HG03097 (cell line): ENCODE data around the gene TAF11L9.
"Not testable (repeated sequence)": the region's sequence is repeated elsewhere in the genome, so short reads cannot be mapped to it uniquely, and the experiment has no call there.

Source experiments
- ATAC-seq: cut with Tn5 transposase; IDR thresholded peaks from one replicate; pipeline ENCODE4 v1.9.1; 2021; ENCODE audit not compliant: unreplicated experiment, low FRiP score

Gene TAF11L9

DNA sequence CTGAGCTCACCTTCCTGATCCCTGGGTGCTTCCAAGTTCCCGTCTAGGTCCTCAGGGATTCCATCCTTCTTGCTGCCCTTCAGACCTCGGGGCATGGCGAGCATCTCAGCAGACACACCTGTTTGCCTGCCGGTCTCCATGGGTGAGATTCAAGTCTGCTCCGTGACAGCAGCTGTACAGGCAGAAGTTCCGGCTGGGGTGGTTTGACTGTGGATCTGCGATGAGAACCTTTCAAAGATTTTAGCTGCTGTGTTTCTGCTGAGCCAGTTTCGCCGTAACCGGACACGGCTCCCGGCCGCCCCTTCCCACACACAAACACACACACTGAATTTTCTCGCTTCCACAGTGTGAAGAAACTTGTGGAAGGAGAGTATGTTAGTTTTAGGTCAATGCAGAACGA, at the start of gene TAF11L9:
TAF11L9 (minus strand) TSS at position 140 of the 400 bp plus-strand sequence.
- ATAC-seq = not testable (repeated sequence)

DNA sequence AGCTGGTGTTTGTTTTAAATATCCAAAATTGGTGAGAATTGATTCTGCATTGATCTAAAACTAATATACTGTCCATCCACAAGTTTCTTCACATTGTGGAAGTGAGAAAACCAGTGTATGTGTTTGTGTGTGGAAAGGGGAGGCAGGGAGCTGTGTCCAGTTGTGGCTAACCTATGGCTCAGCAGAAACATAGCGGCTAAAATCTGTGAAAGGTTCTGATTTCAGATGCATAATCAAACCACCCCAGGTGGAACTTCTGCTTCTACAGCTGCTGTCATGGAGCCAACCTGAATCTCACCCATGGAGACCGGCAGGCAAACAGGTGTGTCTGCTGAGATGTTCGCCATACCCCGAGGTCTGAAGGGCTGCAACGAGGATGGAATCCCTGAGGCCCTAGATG, 40.0 kb upstream of the TAF11L9 start, which contains the start of gene TAF11L14:
TAF11L14 (plus strand) TSS at position 301 of the 400 bp plus-strand sequence.
- ATAC-seq = no peak

DNA sequence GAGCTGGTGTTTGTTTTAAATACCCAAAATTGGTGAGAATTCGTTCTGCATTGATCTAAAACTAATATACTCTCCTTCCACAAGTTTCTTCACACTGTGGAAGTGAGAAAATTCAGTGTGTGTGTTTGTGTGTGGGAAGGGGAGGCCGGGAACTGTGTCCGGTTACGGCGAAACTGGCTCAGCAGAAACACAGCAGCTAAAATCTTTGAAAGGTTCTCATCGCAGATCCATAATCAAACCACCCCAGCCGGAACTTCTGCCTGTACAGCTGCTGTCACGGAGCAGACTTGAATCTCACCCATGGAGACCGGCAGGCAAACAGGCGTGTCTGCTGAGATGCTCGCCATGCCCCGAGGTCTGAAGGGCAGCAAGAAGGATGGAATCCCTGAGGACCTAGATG, 37.6 kb upstream of the TAF11L9 start, which contains the start of gene TAF11L13:
TAF11L13 (plus strand) TSS at position 301 of the 400 bp plus-strand sequence.
- not testable (repeated sequence) for ATAC-seq

DNA sequence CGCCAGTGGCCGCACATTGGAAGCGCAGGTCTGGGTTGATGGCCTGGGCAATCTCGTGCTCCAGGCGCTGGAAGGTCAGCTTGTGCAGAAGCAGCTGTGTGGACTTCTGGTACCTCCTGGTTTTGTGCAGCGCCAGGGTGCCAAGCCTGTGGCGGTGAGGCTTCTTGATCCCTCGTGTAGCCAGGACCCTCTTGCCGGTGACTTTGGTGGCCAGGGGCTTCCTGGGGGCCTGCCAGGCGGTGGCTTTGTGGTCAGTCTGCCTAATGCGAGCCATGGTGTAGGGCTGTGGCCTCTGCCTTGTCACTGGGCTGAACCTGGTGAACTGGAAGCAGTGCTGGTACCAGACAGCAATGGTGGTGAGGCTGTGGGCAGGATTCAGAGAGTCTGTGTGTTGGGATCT, 31.5 kb upstream of the TAF11L9 start:
- no peak for ATAC-seq

DNA sequence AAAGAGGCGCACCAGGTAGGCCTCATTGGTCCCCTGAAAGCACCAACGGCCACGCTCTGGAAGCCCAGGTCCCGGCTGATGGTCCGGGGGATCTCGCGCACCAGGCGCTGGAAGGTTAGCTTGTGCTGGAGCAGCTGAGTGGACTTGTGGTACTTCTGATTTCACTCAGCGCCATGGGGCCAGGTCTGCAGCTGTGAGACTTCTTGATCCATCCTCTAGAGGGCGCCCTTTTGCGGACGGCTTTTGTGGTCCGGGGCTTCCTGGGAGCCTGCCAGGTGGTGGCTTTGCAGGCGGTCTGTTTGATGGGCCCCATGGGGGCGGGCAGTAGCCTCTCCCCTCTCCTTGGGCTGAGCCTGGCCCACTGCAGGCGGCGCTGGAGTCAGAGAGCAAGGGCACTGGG, 26.4 kb upstream of the TAF11L9 start:
- ATAC-seq = no peak

DNA sequence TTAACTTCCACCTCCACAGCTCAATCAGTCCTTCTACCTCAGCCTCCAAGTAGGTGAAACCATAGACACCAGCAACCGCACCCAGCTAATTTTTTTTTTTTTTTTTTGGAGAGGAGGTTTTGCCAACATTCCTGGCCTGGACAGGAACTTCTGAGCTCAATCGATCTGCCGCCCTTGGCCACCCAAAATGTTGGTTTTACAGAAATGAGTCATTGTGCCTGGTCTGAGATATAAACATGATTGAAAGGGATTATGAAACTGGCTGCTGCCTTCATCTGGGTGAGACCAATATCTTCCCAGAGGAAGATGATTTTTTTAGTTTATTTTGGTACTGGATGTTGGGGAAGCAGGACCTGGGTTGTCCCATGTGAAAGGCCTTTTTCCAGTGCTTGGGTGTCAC, 25.2 kb upstream of the TAF11L9 start:
- no peak for ATAC-seq

DNA sequence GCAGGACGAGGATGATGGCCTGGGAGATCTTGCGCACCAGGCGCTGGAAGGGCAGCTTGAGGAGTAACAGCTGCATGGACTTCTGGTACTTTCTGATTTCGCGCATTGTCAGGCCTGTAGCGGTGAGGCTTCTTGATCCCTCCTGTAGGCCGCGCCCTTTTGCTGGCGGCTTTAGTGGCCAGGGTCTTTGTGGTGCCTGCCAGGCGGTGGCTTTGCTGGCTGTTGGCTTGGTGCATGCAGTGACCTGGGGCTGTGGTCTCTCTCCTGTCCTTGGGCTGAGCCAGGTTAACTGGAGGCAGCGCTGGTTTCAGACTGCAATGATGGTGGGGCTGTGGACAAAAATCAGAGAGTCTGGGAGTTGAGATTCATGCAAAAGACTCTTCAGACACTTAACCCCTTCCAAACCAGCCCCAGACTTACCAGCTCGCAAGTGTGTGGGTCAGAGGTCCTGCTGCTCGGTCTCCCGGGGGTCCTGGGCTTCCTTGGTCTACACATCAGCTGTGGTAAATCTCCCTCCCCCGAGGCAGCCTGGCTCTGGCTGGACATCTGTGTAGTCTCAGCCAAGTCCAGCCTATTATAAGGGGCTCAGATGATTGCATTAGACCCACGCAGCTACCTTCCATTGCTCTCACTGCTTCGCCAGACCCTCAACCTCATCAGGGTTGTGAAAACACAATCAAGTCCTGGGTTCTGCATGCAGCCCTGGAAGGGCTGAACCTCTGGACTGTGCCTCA, 20.8 kb upstream of the TAF11L9 start:
- ATAC-seq = no peak

DNA sequence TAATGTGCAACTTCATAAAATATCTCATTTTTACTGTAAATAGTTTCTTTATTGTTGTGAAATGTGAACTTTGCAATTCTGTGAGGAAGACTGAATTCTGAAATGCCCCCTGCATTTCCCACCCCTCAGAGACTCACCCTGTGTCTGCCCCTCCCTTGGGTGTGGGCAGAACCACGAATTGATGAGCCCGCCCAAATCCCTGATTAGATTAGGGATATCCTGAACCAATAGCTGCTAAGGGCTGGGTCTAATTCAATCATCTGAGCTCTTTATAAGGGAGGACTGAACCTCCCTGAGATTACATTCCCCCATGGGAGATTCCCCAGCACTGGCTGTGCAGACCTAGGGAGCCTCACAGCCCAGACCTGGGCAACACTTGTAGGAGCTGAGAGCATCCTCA, 15.9 kb upstream of the TAF11L9 start, which contains the start of gene TAF11L12:
TAF11L12 (plus strand) TSS at position 301 of the 400 bp plus-strand sequence.
- not testable (repeated sequence) for ATAC-seq

DNA sequence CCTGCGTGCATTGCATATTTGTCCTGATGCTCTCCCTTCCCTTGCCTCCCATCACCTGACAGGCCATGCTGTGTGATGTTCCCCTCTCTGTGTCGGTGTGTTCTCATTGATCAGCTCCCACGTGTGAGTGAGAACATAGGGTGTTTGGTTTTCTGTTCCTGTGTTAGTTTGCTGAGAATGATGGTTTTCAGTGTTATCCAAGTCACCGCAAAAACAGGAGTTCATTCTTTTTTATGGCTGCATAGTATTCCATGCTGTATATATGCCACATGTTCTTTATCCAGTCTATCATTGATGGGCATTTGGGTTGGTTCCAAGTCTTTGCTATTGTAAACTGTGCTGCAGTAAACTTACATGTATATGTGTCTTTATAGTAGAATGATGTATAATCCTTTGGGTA, 13.3 kb upstream of the TAF11L9 start:
- not testable (repeated sequence) for ATAC-seq

DNA sequence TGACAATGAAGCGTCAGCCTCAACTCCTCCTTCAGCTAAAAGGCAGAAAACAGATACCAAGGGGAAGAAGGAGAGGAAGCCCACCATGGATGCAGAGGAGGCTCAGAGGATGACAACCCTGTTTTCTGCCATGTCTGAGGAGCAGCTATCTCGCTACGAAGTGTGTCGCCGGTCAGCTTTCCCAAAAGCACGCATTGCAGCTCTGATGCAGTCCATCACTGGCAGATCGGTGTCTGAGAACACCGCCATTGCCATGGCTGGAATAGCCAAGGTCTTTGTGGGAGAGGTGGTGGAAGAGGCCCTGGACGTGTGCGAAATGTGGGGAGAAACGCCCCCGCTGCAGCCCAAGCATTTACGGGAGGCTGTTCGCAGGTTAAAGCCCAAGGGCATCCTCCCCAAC, 10.8 kb upstream of the TAF11L9 start:
- no peak for ATAC-seq

DNA sequence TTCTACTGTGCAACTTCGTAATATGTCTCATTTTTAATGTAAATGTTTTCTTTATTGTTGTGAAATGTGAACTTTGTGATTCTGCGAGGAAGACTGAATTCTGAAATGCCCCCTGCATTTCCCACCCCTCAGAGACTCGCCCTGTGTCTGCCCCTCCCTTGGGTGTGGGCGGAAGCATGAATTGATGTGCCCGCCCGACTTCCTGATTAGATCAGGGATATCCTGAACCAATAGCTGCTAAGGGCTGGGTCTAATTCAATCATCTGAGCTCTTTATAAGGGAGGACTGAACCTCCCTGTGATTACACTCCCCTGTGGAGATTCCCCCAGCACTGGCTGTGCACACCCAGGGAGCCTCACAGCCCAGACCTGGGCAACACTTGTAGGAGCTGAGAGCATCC, 9.7 kb upstream of the TAF11L9 start, which contains the start of gene TAF11L11:
TAF11L11 (plus strand) TSS at position 304 of the 400 bp plus-strand sequence.
- ATAC-seq = not testable (repeated sequence)

DNA sequence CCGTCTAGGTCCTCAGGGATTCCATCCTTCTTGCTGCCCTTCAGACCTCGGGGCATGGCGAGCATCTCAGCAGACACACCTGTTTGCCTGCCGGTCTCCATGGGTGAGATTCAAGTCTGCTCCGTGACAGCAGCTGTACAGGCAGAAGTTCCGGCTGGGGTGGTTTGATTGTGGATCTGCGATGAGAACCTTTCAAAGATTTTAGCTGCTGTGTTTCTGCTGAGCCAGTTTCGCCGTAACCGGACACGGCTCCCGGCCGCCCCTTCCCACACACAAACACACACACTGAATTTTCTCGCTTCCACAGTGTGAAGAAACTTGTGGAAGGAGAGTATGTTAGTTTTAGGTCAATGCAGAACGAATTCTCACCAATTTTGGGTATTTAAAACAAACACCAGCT, 3.5 kb upstream of the TAF11L9 start, which contains the start of gene TAF11L10:
TAF11L10 (minus strand) TSS at position 101 of the 400 bp plus-strand sequence.
- ATAC-seq = not testable (repeated sequence)

DNA sequence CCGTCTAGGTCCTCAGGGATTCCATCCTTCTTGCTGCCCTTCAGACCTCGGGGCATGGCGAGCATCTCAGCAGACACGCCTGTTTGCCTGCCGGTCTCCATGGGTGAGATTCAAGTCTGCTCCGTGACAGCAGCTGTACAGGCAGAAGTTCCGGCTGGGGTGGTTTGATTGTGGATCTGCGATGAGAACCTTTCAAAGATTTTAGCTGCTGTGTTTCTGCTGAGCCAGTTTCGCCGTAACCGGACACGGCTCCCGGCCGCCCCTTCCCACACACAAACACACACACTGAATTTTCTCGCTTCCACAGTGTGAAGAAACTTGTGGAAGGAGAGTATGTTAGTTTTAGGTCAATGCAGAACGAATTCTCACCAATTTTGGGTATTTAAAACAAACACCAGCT, 3.3 kb downstream of the TAF11L9 start, which contains the start of gene TAF11L8:
TAF11L8 (minus strand) TSS at position 101 of the 400 bp plus-strand sequence.
- ATAC-seq = not testable (repeated sequence)

DNA sequence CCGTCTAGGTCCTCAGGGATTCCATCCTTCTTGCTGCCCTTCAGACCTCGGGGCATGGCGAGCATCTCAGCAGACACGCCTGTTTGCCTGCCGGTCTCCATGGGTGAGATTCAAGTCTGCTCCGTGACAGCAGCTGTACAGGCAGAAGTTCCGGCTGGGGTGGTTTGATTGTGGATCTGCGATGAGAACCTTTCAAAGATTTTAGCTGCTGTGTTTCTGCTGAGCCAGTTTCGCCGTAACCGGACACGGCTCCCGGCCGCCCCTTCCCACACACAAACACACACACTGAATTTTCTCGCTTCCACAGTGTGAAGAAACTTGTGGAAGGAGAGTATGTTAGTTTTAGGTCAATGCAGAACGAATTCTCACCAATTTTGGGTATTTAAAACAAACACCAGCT, 8.5 kb downstream of the TAF11L9 start, which contains the start of gene TAF11L7:
TAF11L7 (minus strand) TSS at position 101 of the 400 bp plus-strand sequence.
- ATAC-seq = not testable (repeated sequence)
